ENCODE data around the gene STARD8. TPM values are rescaled to one million over a fixed set of nuclear protein-coding genes. Genes with fewer than 3 reads are reported as not detected.

The STARD8 gene
- polyA plus RNA-seq, 2 of the 4 experiments (the other 2 are of a cell fraction): 1.6 to 1.7 TPM

- POLR2A ChIA-PET: no interaction called here
- Histone ChIP-seq H3K27ac (no peak overlapping the region), H3K4me1 (peaks cover 24% of the 10 kb centered on the region), H3K9me3 (no peaks in the 10 kb centered on the region), H3K4me3 (no peak overlapping the region), H3K4me2 (no peak overlapping the region)
- CTCF ChIA-PET: no interaction called here
- TF ChIP-seq CHD4 (IDR thresholded peaks at IDR 0.05; ENCODE audit: borderline replicate concordance) (no peak), BHLHE40 (IDR thresholded peaks at IDR 0.05; ENCODE audit: low read depth, low read length) (no peak), ESRRA (IDR thresholded peaks at IDR 0.05; ENCODE audit: borderline replicate concordance, low read length) (no peak), ZNF302 (CRISPR knock-in tag; IDR thresholded peaks at IDR 0.05) (no peak), RAD21 (conservative IDR thresholded peaks at IDR 0.05 in 1 of 2, IDR thresholded peaks at IDR 0.05 in 1 of 2) (no peak), E2F6 (IDR thresholded peaks at IDR 0.05; ENCODE audit: borderline replicate concordance, low read depth) (no peak), RCOR1 (IDR thresholded peaks at IDR 0.05; ENCODE audit: low read depth, low read length) (no peak), HOXB13 (CRISPR knock-in tag; IDR thresholded peaks at IDR 0.05; ENCODE audit: low read depth) (no peak), RARB (CRISPR knock-in tag; IDR thresholded peaks at IDR 0.05) (no peak), HOXB5 (CRISPR knock-in tag; IDR thresholded peaks at IDR 0.05) (no peak), JUNB (IDR thresholded peaks at IDR 0.05) (no peak), MAZ (IDR thresholded peaks at IDR 0.05; ENCODE audit: borderline replicate concordance, low read depth, low read length) (no peak), EHF (CRISPR knock-in tag; IDR thresholded peaks at IDR 0.05) (no peak), CBX2 (IDR thresholded peaks at IDR 0.05; ENCODE audit: borderline replicate concordance, low read depth) (no peak)
- FAIRE-seq (no peak), DNase-seq (ENCODE audit: low read depth in 1 of 2, low spot score in 1 of 2) (no peak), ATAC-seq (peak in 1 of 2 experiments; percentile 10; a peak in 2 of 6 replicates)
- 71% methylated on average over 3 of the region's 3 CpGs for WGBS (ENCODE audit: missing lambda C conversion rate)
These were observed 3.0 kb downstream of the STARD8 start for GRCh38 chrX:68650491-68650890.

- WGBS (ENCODE audit: missing lambda C conversion rate): no CpG with 5 or more reads among the region's 7 CpGs
- Histone ChIP-seq H3K4me1 (peaks cover 24% of the 10 kb centered on the region), H3K4me2 (no peak overlapping the region), H3K27ac (no peak overlapping the region), H3K4me3 (no peak overlapping the region), H3K9me3 (no peaks in the 10 kb centered on the region)
- FAIRE-seq: no peak
- ChIA-PET CTCF (no interaction called here), POLR2A (no interaction called here)
- DNase-seq (ENCODE audit: low read depth in 1 of 2, low spot score in 1 of 2): no peak
- TF ChIP-seq RFX5 (IDR thresholded peaks at IDR 0.05) (no peak), PHF8 (IDR thresholded peaks at IDR 0.05; ENCODE audit: borderline replicate concordance, low read depth) (no peak)
- ATAC-seq: peak in 1 of 2 experiments; percentile 18; a peak in 1 of 6 replicates
These were observed 3.6 kb downstream of the STARD8 start for GRCh38 chrX:68651110-68651509.

- POLR2A ChIA-PET: interaction anchor here (0.7 kb wide), 1 partner anchor 1733 kb away, joined by 3 read pairs; no protein-coding TSS in a partner anchor
These were observed 5.1 kb downstream of the STARD8 start for GRCh38 chrX:68652326-68653170.

More at GRCh38 chrX:68652326-68653170, 5.1 kb downstream of the STARD8 start:
- no peaks in the 10 kb centered on the region for H3K9me3 ChIP-seq
- TF ChIP-seq KDM5A (IDR thresholded peaks at IDR 0.05): no peak
- TF ChIP-seq ATOH8 (CRISPR knock-in tag; IDR thresholded peaks at IDR 0.05; ENCODE audit: low read depth): no peak
- no peak for TF ChIP-seq POLR2AphosphoS2 (conservative IDR thresholded peaks at IDR 0.05; ENCODE audit: low read length)
- no peak for TF ChIP-seq BHLHE40 (IDR thresholded peaks at IDR 0.05; ENCODE audit: low read depth, low read length)
- TF ChIP-seq RAD21 (conservative IDR thresholded peaks at IDR 0.05 in 1 of 2, IDR thresholded peaks at IDR 0.05 in 1 of 2): no peak
- TF ChIP-seq KDM1A (IDR thresholded peaks at IDR 0.05; ENCODE audit: low read depth): no peak
- no peak for TF ChIP-seq CEBPB (IDR thresholded peaks at IDR 0.05)
- no peak for TF ChIP-seq NPAS2 (CRISPR knock-in tag; IDR thresholded peaks at IDR 0.05; ENCODE audit: borderline replicate concordance)
- no peak for TF ChIP-seq ZNF302 (CRISPR knock-in tag; IDR thresholded peaks at IDR 0.05)
- no peak for TF ChIP-seq JUN (IDR thresholded peaks at IDR 0.05)
- no peak for TF ChIP-seq PHF8 (IDR thresholded peaks at IDR 0.05; ENCODE audit: borderline replicate concordance, low read depth)
- TF ChIP-seq CBX8 (IDR thresholded peaks at IDR 0.05): no peak
- TF ChIP-seq FOSB (CRISPR knock-in tag; IDR thresholded peaks at IDR 0.05): no peak
- TF ChIP-seq ELK1 (IDR thresholded peaks at IDR 0.05; ENCODE audit: low read depth, low read length): no peak
- H3K4me3 ChIP-seq: no peak overlapping the region
- 55% methylated on average over 6 of the region's 6 CpGs for WGBS (ENCODE audit: missing lambda C conversion rate)
- no peak overlapping the region for H3K4me2 ChIP-seq
- ATAC-seq: no peak; a peak in 1 of 6 replicates
- FAIRE-seq: peak; percentile 89
- DNase-seq (ENCODE audit: low read depth in 1 of 2, low spot score in 1 of 2): peak; percentile 11 to 44
- peaks cover 17% of the 10 kb centered on the region for H3K4me1 ChIP-seq
- CTCF ChIA-PET: no interaction called here
- no peak overlapping the region for H3K27ac ChIP-seq

All from A549 (cell line).